GM12873 (cell line): ENCODE results near the gene ARF3.
A peak's percentile ranks its signal among the peaks of the same experiment; 100 is the strongest.

Source experiments
- TF ChIP-seq, protein P1 (sequence below): IDR thresholded peaks from 2 replicates; pipeline ENCODE4 v1.5.1; 2012; ENCODE audit warnings: low read depth, mild to moderate bottlenecking, moderate library complexity, low read length, control low read depth; ENCODE audit not compliant: insufficient read depth; ENCODE audit errors: missing control alignments

ARF3 gene

DNA sequence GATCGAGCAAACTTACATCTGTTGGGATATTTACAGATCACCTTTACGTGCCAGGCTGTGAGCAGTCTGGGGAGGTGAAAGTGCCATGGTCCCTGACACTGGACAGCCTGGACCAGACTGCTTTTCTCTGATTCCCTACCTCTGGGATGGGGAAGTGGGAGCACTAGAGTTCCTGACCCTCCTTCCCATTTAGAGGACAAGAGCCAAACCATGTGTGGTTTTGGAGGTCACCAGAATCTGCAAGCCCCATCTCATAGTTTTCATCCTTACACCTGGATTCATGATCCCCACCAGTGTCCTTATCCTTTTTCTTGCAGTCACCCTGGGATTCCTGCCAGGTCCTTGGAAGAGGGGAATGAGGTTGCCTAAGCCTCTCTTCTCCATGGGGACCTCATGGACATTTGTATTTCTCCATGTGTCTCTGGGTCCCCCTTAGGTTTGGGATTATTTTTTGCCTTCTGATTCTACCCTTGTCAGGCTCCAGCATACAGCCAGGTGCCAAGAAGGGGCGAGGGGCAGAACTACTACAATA is 15.7 kb upstream of the ARF3 start:
- TF ChIP-seq, protein P1, sequence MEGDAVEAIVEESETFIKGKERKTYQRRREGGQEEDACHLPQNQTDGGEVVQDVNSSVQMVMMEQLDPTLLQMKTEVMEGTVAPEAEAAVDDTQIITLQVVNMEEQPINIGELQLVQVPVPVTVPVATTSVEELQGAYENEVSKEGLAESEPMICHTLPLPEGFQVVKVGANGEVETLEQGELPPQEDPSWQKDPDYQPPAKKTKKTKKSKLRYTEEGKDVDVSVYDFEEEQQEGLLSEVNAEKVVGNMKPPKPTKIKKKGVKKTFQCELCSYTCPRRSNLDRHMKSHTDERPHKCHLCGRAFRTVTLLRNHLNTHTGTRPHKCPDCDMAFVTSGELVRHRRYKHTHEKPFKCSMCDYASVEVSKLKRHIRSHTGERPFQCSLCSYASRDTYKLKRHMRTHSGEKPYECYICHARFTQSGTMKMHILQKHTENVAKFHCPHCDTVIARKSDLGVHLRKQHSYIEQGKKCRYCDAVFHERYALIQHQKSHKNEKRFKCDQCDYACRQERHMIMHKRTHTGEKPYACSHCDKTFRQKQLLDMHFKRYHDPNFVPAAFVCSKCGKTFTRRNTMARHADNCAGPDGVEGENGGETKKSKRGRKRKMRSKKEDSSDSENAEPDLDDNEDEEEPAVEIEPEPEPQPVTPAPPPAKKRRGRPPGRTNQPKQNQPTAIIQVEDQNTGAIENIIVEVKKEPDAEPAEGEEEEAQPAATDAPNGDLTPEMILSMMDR, result no peak

DNA sequence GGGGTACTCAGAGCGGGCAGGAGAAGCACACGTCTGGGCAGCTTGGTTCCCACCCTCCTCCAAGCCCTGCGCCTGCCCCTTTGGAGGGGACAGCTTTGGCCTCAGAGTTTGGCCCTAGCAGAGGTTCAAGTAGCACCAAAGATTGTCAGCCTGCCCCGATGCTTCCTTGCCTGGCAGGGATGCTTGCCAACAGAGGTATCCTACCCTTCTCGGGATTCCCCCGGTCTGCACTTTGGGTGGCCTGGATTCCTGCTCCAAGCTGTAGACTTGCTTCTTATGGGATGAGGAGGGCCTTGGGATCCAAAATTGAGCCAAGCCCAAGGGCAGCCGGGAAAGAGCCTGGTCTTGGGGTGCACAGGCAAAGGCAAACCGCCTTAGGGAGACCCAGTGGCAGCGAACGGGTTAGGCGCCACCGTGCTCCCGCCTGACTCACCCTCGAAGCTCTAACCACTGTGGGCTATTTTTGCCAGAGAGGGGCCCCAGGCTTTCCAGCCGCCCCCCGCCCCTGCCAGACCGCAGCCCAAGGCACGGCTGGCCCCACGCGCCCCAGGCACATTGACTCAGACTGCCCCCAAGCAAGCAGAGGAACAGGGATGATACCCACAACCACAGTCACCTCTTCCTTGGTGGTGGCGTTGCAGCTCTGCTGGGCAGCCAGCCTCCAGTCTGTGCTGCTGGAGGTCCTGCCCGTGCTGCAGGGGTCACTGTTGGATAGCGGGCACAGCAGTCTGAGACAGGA is 15.1 kb upstream of the ARF3 start:
- TF ChIP-seq, protein P1, result peak; percentile 20

DNA sequence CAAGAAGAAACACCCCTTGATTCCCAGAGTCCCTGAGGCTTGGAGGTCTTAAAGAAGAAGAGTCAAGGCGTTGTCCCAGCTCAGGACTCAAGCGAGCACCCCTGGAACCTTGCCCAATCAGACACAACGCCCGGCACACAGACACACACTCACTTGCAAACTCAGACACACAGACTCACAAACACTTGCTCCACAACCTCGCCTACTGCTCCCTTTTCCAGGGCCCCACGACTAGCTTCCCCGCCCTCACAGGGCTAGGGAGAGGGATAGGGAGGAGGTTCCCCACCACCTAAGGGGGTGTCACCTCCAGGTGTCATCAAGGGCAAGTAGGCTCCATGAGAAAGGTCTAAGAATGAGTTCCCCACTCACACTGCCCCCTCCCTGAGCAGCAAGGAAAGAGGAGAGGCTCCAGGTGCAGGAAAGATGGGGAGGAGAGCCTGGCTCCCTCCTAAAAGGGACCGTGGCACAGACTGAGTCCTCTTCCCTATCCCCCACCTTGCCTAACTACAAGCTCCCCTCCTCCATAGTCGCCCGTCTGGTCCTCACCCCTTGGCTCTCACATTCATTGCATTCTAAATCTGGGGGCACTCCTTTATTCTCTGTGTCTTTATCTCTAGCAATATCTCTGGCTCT is 13.5 kb upstream of the ARF3 start:
- TF ChIP-seq, protein P1, result no peak

DNA sequence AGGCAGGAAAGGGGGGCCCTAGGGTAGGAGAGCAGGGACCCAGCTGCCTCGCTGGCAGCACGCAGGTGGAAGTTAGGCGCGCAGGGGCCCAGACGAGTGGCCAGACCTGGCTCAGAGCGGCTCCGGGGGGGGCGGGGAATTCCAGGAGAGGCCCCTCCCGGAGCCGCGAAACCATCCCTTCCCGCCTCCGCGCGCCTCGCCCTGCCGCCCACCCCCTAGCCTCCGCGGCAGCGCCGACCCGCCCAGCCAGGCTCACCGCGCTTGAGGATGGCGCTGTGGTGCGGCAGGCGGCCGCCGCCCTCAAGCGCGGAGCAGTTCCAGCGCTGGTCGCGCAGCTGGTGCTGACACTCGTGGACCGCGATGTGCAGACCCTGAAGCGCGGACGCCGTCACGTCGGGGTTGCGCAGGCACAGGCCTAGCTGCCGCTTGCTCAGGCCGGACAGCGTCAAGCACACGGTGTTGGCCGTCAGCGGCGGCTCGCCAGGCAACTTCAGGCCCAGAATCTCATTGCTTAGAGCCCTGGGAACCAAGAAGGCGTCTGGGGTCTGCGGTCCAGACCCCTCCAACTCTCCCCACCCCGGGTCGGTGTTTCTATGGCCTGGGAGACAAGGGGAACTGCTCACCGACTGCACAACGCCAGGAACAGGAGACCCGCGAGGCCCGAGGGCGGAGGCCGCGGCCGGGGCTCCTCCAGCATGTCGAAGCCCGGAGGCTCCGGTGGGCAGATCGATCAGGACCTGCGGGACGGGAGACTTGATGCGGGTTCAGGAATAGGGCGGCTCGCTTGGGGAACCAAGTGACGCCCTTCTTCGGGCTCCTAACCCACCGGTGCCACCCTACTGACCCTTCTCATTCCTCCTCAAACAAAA is 12.8 kb upstream of the ARF3 start:
- TF ChIP-seq, protein P1, result no peak

DNA sequence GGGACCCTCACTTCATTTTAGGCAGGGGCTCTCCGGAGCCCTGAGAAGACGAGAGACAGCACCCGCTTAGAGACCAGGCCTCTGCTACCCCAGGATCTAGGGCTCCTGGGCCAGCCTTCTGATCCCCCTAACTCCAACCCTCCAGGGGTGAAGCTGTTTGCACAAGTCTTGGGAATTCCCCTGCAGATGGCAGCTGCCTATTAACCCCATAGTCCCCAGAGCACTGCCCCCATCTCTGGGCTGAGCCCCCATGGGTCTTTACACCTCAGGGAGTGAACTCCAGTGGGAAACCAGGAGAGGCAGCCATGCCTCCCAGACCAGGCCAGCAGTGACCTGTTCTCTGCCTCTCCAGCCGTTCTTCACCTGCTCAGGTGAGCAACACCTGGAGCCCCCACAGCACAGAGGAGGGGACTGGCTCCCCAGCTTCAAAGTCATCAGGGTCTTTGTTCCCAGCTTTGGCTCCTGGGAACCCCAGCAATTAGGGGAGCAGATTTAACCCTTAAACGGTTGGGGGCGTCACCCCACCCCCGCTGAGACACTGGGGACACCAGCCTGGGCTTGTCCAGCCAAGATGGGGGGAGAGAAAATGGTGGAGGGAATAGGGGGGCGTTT is 12.0 kb upstream of the ARF3 start:
- TF ChIP-seq, protein P1, result no peak

DNA sequence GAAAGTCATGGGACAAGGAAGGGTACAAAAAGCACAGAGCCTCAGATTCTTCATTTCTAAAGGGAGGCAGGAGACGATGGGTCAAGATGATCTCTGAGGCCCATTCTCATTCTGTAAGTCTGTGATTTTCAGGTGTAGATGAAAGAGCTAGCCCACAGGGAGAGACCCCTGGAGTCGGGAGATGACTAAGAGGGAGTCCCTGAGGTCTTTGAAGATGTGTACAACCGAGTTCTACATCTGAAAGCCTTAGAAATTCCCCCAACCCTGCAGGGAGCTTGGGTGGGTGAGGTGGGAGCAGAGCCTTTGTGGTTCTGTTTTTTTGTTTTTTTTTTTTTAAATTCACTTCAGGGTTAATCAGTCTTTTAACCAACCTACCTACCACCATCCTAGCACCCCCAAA is 11.2 kb upstream of the ARF3 start:
- TF ChIP-seq, protein P1, result no peak

DNA sequence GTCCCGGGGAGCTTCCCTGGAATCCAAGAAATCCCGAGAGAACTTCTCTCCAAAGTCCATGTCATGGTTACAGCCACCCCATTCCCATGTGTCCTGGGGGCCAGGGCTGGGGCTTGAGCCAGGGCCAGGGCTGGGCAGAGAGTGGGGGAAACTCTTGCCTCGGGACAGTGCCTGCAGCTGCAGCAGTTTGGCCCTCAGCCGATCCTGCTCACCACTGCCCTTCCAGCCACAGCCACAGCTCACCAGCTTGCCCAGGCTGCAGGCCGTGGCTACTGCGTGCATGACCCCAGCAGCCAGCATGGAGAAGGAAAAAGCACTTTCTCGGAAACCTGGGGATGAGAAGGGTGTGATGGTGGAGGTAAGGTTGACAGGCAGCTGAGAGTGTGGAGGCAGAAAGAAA is 10.7 kb upstream of the ARF3 start:
- TF ChIP-seq, protein P1, result no peak
